HG02610 (cell line): Measurements from ENCODE around the gene FGFR2.

Source experiments
- ATAC-seq: cut with Tn5 transposase; IDR thresholded peaks from one replicate; pipeline ENCODE4 v1.9.1; 2021; ENCODE audit warnings: mild to moderate bottlenecking, moderate library complexity; ENCODE audit not compliant: unreplicated experiment

FGFR2 gene

GRCh38 chr10:121591186-121591585, 7.1 kb downstream of the FGFR2 start:
- ATAC-seq: no peak

GRCh38 chr10:121590772-121591171, 7.5 kb downstream of the FGFR2 start:
- ATAC-seq: no peak

- no peak for ATAC-seq
Measured at GRCh38 chr10:121589553-121589952, 8.7 kb downstream of the FGFR2 start.

GRCh38 chr10:121583857-121584256, 14.4 kb downstream of the FGFR2 start:
- ATAC-seq: no peak

- no peak for ATAC-seq
Measured at GRCh38 chr10:121583258-121583657, 15.0 kb downstream of the FGFR2 start.

GRCh38 chr10:121580276-121581116, 17.7 kb downstream of the FGFR2 start:
- no peak for ATAC-seq

- ATAC-seq: no peak
Measured at GRCh38 chr10:121579656-121580055, 18.6 kb downstream of the FGFR2 start.

- no peak for ATAC-seq
Measured at GRCh38 chr10:121578965-121579364, 19.3 kb downstream of the FGFR2 start.

- no peak for ATAC-seq
Measured at GRCh38 chr10:121578298-121578697, 19.9 kb downstream of the FGFR2 start.

GRCh38 chr10:121577568-121577967, 20.7 kb downstream of the FGFR2 start:
- ATAC-seq: no peak

- ATAC-seq: no peak
Measured at GRCh38 chr10:121576139-121576538, 22.1 kb downstream of the FGFR2 start.

GRCh38 chr10:121574519-121575166, 23.6 kb downstream of the FGFR2 start:
- no peak for ATAC-seq

- no peak for ATAC-seq
Measured at GRCh38 chr10:121573538-121573941, 24.7 kb downstream of the FGFR2 start.

GRCh38 chr10:121572859-121573537, 25.2 kb downstream of the FGFR2 start:
- no peak for ATAC-seq

- no peak for ATAC-seq
Measured at GRCh38 chr10:121570315-121570714, 27.9 kb downstream of the FGFR2 start.

- no peak for ATAC-seq
Measured at GRCh38 chr10:121568275-121568674, 30.0 kb downstream of the FGFR2 start.

- ATAC-seq: no peak
Measured at GRCh38 chr10:121567569-121567968, 30.7 kb downstream of the FGFR2 start.

- ATAC-seq: no peak
Measured at GRCh38 chr10:121566755-121567154, 31.5 kb downstream of the FGFR2 start.

GRCh38 chr10:121559326-121560026, 38.8 kb downstream of the FGFR2 start:
- no peak for ATAC-seq

- ATAC-seq: no peak
Measured at GRCh38 chr10:121558238-121558637, 40.0 kb downstream of the FGFR2 start.

GRCh38 chr10:121556918-121557573, 41.2 kb downstream of the FGFR2 start:
- no peak for ATAC-seq
